Upper lobe of left lung (tissue), 6 donors: ENCODE measurements around the gene TSHZ2. TPM values are rescaled to one million over a fixed set of nuclear protein-coding genes. Genes with fewer than 3 reads are reported as not detected.

Experiments used
- ATAC-seq, 2 donors: fragments of 200-7000 bp; cut with Tn5 transposase; one replicate each; pipeline ENCODE4 v1.9.1; 2022; ENCODE audit warnings: mild to moderate bottlenecking in 2 of 2, moderate library complexity in 2 of 2; ENCODE audit not compliant: low FRiP score in 2 of 2
- DNase-seq, 2 donors: peaks; one replicate each; pipeline ENCODE4 v3.0.0-alpha.2; 2019 to 2020
- H3K27ac ChIP-seq, 4 donors: fragments of 200-600 bp; sonication (generic); one replicate each; pipeline ENCODE4 v1.5.1; 2016 to 2019
- H3K27me3 ChIP-seq, 4 donors: fragments of 200-600 bp; sonication (generic); one replicate each; pipeline ENCODE4 v1.5.1; 2017 to 2019
- H3K36me3 ChIP-seq, 4 donors: fragments of 200-600 bp; sonication (generic); one replicate each; pipeline ENCODE4 v1.5.1; 2016 to 2019
- H3K4me1 ChIP-seq, 4 donors: fragments of 200-600 bp; sonication (generic); one replicate each; pipeline ENCODE4 v1.5.1; 2018 to 2019
- H3K4me3 ChIP-seq, 4 donors: fragments of 200-600 bp; sonication (generic); one replicate each; pipeline ENCODE4 v1.5.1; 2017 to 2019; ENCODE audit warnings: mild to moderate bottlenecking in 2 of 4, moderate library complexity in 1 of 4
- H3K9me3 ChIP-seq, 4 donors: fragments of 200-600 bp; sonication (generic); one replicate each; pipeline ENCODE4 v1.5.1; 2018 to 2019
- CTCF ChIP-seq, 6 experiments: fragments of 450-650 bp in 4 of 6; fragments of 200-600 bp in 2 of 6; sonication (generic) in 2 of 6; IDR thresholded peaks; one replicate each; pipeline ENCODE4 v1.5.1; 2016 to 2019; ENCODE audit warnings: antibody characterized with exemption in 6 of 6
- EP300 ChIP-seq, 4 donors: sonication (generic); formaldehyde crosslinking; IDR thresholded peaks; one replicate each; pipeline ENCODE4 v1.5.1; 2017; ENCODE audit warnings: antibody characterized with exemption in 4 of 4, control low read depth in 2 of 4
- POLR2A ChIP-seq, 4 donors: fragments of 450-650 bp; IDR thresholded peaks; one replicate each; pipeline ENCODE4 v1.5.1; 2016 to 2017; ENCODE audit warnings: antibody characterized with exemption in 4 of 4, mild to moderate bottlenecking in 2 of 4
- POLR2AphosphoS5 ChIP-seq, 2 donors: sonication (generic); formaldehyde crosslinking; IDR thresholded peaks; one replicate each; pipeline ENCODE4 v1.5.1; 2017; ENCODE audit warnings: antibody characterized with exemption in 2 of 2
- WGBS, 2 donors: methylation state at CpG; one replicate each; pipeline ENCODE4 v1.1.5; 2017 to 2018; 5-methylcytosine and 5-hydroxymethylcytosine counted together
- total RNA-seq, 6 donors: library from RNA; depleted of rRNA in 4 of 6; stranded (reverse); fragments of >200 nt in 4 of 6; gene quantifications; one replicate each; pipeline versions ENCODE4 v1.1.0 to v1.2.1, GENCODE V29; 2016 to 2021
- donor health status: DM: no; HTN: no; CAD: no; lungs with moderate emphysema.
- donor health status: DM: no; HTN: yes; CAD: no; lungs with severe emphysema.

TSHZ2 gene
- total RNA-seq, 6 donors from 2014 or later, result 1.8 to 10.0 (median 3.2) TPM

GRCh38 chr20:53238121-53238660 lies 266.0 kb downstream of the TSHZ2 start:
- Histone ChIP-seq H3K27ac (no peak overlapping the region), H3K36me3 (no peaks in the 10 kb centered on the region), H3K27me3 (no peaks in the 10 kb centered on the region), H3K4me3 (no peak overlapping the region), H3K9me3 (no peaks in the 10 kb centered on the region), H3K4me1 (no peaks in the 10 kb centered on the region)
- ATAC-seq (no peak), DNase-seq (no peak)
- 54 to 81% methylated on average over 3 of the region's 3 CpGs for WGBS, 2 donors
- TF ChIP-seq POLR2AphosphoS5 (IDR thresholded peaks at IDR 0.05) (no peak), POLR2A (IDR thresholded peaks at IDR 0.05) (no peak), CTCF (IDR thresholded peaks at IDR 0.05) (no peak), EP300 (IDR thresholded peaks at IDR 0.05) (no peak)

DNA sequence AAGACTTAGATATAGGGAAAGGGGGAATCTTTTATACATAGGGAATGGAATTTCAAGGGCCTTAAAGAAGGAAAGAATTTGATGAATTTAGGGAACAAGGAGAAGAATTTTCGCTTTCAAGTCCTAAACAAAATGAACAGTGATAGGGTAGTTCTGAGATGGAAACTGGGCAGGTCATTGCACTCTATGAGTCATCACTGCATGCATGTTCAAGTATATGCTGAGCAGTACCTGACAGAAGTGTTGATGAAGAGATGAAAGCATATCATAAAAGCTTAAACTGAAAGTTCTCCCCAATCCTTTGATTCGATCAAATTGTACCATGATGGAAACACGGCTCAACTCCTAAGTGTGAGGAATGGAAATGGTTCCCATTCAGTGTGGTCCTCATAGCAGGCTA lies 271.0 kb downstream of the TSHZ2 start:
- H3K36me3 ChIP-seq, result no peaks in the 10 kb centered on the region
- DNase-seq (no peak), ATAC-seq (no peak)
- no peak overlapping the region for H3K27ac ChIP-seq
- H3K4me1 ChIP-seq, result no peaks in the 10 kb centered on the region
- WGBS, 2 donors, result 91 to 97% methylated on average over 3 of the region's 3 CpGs
- no peaks in the 10 kb centered on the region for H3K27me3 ChIP-seq
- TF ChIP-seq EP300 (IDR thresholded peaks at IDR 0.05) (no peak), CTCF (IDR thresholded peaks at IDR 0.05) (no peak), POLR2AphosphoS5 (IDR thresholded peaks at IDR 0.05) (no peak), POLR2A (IDR thresholded peaks at IDR 0.05) (no peak)
- H3K9me3 ChIP-seq, result no peaks in the 10 kb centered on the region
- H3K4me3 ChIP-seq, result no peak overlapping the region

GRCh38 chr20:53244711-53245110 lies 272.6 kb downstream of the TSHZ2 start:
- ATAC-seq (no peak), DNase-seq (no peak)
- Histone ChIP-seq H3K9me3 (no peaks in the 10 kb centered on the region), H3K4me3 (no peak overlapping the region), H3K27ac (no peak overlapping the region), H3K4me1 (no peaks in the 10 kb centered on the region), H3K36me3 (no peaks in the 10 kb centered on the region), H3K27me3 (no peaks in the 10 kb centered on the region)
- TF ChIP-seq POLR2A (IDR thresholded peaks at IDR 0.05), result no peak
- no peak for TF ChIP-seq EP300 (IDR thresholded peaks at IDR 0.05)
- no peak for TF ChIP-seq POLR2AphosphoS5 (IDR thresholded peaks at IDR 0.05)
- no peak for TF ChIP-seq CTCF (IDR thresholded peaks at IDR 0.05)
- WGBS, 2 donors, result 82 to 86% methylated on average over 2 of the region's 2 CpGs

- no peaks in the 10 kb centered on the region for H3K9me3 ChIP-seq
- no peak for ATAC-seq
- 91 to 95% methylated on average over 1 of the region's 1 CpG for WGBS, 2 donors
Observed at GRCh38 chr20:53245574-53245973, 273.4 kb downstream of the TSHZ2 start.

More at GRCh38 chr20:53245574-53245973, 273.4 kb downstream of the TSHZ2 start:
- no peaks in the 10 kb centered on the region for H3K27me3 ChIP-seq
- DNase-seq, result no peak
- TF ChIP-seq POLR2AphosphoS5 (IDR thresholded peaks at IDR 0.05), result no peak
- TF ChIP-seq EP300 (IDR thresholded peaks at IDR 0.05), result no peak
- TF ChIP-seq CTCF (IDR thresholded peaks at IDR 0.05), result no peak
- no peak for TF ChIP-seq POLR2A (IDR thresholded peaks at IDR 0.05)
- no peaks in the 10 kb centered on the region for H3K36me3 ChIP-seq
- no peaks in the 10 kb centered on the region for H3K4me1 ChIP-seq
- no peak overlapping the region for H3K27ac ChIP-seq
- no peak overlapping the region for H3K4me3 ChIP-seq
